MG63 (cell line): ENCODE results near the gene GRIPAP1. TPM values are rescaled to one million over a fixed set of nuclear protein-coding genes. Genes with fewer than 3 reads are reported as not detected.

Experiments
- DNase-seq: peaks from one replicate; pipeline ENCODE4 v3.0.0-alpha.2; 2020
- H3K27me3 ChIP-seq: fragments of 250-450 bp; sonication (Bioruptor Pico); 2 replicates; pipeline ENCODE4 v1.5.1; 2020; ENCODE audit warnings: mild to moderate bottlenecking, moderate library complexity
- H3K36me3 ChIP-seq: fragments of 250-450 bp; sonication (Bioruptor Pico); 2 replicates; pipeline ENCODE4 v1.5.1; 2020; ENCODE audit warnings: mild to moderate bottlenecking, moderate library complexity
- H3K4me3 ChIP-seq: fragments of 250-450 bp; sonication (Bioruptor Pico); 2 replicates; pipeline ENCODE4 v1.5.1; 2020; ENCODE audit warnings: mild to moderate bottlenecking, moderate library complexity
- H3K9me3 ChIP-seq: fragments of 250-450 bp; sonication (Bioruptor Pico); 2 replicates; pipeline ENCODE4 v1.5.1; 2020; ENCODE audit warnings: mild to moderate bottlenecking, moderate library complexity
- total RNA-seq: library from RNA; depleted of rRNA; stranded (reverse); fragments of >200 nt; shearing (Covaris generic); gene quantifications from 2 replicates; pipeline ENCODE4 v1.2.3, GENCODE V29; 2014; ENCODE audit warnings: low replicate concordance; rRNA removed

The GRIPAP1 gene, protein sequence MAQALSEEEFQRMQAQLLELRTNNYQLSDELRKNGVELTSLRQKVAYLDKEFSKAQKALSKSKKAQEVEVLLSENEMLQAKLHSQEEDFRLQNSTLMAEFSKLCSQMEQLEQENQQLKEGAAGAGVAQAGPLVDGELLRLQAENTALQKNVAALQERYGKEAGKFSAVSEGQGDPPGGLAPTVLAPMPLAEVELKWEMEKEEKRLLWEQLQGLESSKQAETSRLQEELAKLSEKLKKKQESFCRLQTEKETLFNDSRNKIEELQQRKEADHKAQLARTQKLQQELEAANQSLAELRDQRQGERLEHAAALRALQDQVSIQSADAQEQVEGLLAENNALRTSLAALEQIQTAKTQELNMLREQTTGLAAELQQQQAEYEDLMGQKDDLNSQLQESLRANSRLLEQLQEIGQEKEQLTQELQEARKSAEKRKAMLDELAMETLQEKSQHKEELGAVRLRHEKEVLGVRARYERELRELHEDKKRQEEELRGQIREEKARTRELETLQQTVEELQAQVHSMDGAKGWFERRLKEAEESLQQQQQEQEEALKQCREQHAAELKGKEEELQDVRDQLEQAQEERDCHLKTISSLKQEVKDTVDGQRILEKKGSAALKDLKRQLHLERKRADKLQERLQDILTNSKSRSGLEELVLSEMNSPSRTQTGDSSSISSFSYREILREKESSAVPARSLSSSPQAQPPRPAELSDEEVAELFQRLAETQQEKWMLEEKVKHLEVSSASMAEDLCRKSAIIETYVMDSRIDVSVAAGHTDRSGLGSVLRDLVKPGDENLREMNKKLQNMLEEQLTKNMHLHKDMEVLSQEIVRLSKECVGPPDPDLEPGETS
- total RNA-seq: 15.7 and 20.3 TPM in 2 replicates

DNA sequence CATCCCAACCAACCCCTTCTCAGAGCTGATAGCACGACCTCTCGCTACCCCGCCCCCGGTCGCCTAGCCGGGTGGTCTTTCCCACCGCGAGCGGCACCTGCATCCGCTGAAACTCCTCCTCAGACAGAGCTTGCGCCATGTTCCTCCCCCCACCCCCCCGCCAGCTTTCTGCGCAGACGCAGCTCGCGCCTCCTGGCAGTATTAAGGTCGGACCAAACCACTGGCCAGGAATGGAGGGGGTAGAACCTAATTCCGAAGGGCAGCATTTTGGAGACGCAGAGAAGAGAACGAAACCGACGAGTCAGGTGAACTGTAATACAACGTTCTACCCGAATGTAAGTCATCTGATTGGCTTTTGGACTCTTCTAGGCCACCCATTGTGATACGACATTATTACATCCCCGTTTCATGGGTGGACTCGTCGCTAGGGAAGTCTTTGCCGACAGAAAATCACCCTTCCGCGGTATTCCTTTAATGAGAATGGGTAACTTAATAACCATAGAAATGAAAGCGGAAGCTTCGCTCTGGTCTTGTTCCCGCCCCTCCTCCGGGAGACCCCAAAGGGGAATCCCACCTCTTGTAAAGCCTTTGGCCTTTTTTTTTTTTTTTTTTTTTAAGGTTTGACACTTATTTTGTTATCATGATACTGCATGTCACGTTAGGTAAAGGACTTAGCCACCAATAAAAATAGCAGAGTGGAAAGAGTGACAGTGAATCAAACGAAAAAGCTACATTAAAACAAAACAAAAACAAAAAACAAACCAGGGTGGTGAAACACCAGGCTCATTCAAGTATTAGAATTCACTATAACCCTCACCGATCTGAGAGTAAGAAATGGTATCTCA is at the start of gene GRIPAP1:
GRIPAP1 (minus strand) TSS at position 174 of the 845 bp plus-strand sequence; CDS start at position 139, 35 bp downstream.
- H3K9me3 ChIP-seq: no peaks in the 10 kb centered on the region
- no peaks in the 10 kb centered on the region for H3K36me3 ChIP-seq
- H3K27me3 ChIP-seq: no peaks in the 10 kb centered on the region
- H3K4me3 ChIP-seq: peak within 1 kb of the TSS; percentile 81
- peak; percentile 62 for DNase-seq

DNA sequence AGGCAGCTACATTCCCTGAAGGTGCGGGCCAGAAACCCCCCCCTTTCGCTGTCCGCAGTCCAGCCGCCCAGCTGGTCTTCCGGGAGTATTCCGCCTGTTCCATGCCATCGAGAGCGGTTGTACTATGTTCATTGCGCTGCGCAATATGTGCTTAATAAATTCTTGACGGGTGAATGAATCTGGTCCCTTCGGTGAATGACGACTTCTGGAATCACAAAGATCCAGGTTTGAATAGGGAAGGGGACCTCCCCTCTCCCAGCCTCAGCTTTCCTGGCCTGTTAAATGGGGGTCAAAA is 41.9 kb upstream of the GRIPAP1 start:
- no peaks in the 10 kb centered on the region for H3K27me3 ChIP-seq
- peaks cover 11% of the 10 kb centered on the region for H3K36me3 ChIP-seq
- H3K9me3 ChIP-seq: no peaks in the 10 kb centered on the region
- no peak for DNase-seq
- peak overlapping the region; percentile 17; the same call in 1 of the 2 replicates for H3K4me3 ChIP-seq

DNA sequence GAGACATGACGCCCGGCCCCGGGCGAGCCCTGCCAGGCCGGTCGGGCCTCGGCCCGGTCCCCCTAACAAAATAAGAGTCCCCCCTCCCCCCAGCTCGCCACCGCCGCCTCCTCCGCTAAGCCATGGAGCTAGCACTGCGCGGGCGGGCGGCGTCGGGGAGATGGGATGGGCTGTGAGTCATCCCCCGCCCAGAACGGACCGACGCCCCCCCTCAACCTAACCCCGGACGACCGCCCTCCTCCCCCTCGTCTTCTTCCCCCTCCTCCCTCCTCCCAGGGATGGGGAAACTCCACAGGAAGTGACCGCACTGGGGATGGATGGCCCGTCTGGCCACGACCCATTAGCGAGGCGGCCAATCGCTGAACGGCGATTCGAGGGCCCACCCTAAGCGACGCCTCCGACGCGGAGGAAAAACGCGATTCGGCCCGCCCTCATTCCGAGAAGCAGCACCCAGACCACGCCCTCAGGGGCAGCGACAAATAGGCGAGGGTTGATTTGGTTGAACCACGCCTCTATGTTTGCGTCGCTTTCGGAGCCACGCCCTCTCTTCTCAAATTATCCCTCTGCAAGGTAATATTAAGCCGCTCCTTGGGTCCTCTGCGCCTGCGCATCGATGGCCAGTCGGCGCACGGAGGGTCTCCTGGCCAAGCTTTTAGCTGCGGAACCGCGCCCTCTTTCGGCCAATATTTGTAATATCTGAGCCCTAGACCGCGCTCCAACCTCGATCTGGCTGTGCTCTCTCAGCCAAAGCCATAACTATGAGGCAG is 41.3 kb upstream of the GRIPAP1 start, which contains the start of gene TFE3:
TFE3 (minus strand) TSS at position 138 of the 767 bp plus-strand sequence; CDS start at position 7, 131 bp downstream.
- Histone ChIP-seq H3K4me3 (peak within 1 kb of the TSS; percentile 86), H3K9me3 (no peaks in the 10 kb centered on the region), H3K27me3 (no peaks in the 10 kb centered on the region), H3K36me3 (peaks cover 16% of the 10 kb centered on the region)
- DNase-seq: peak; percentile 96

DNA sequence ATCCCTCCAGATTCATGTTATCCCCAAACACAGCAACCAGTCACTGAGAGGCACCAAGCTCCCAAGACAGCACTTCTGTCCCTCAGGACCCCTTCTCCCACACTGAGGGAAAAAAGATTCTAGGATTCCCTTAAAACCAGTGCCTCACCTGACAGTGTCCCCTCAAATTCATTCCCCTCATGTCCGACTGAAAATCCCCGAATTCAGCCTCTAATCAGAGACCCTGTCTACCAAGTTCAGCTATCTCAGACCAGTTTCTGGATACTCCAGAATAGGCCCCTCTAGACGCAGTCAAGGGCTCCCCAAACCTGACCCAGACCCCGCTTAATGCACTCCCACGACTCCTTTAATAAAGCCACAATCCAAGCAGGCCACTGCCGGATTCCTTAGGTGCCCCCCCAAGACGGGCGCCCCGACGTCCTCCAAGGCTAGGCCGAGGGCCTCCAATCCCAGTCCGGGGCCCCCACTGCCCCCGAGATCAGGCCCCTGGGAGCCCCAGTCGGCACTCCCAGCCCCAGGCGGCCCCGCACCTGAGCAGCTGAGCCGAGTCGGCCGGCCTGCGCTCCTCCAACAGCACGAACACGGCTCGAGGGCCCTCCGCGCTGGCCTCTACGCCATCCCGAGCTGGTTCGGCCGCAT is 40.6 kb upstream of the GRIPAP1 start:
- Histone ChIP-seq H3K36me3 (peaks cover 23% of the 10 kb centered on the region), H3K27me3 (no peaks in the 10 kb centered on the region), H3K4me3 (peak overlapping the region; percentile 86), H3K9me3 (no peaks in the 10 kb centered on the region)
- DNase-seq: no peak

DNA sequence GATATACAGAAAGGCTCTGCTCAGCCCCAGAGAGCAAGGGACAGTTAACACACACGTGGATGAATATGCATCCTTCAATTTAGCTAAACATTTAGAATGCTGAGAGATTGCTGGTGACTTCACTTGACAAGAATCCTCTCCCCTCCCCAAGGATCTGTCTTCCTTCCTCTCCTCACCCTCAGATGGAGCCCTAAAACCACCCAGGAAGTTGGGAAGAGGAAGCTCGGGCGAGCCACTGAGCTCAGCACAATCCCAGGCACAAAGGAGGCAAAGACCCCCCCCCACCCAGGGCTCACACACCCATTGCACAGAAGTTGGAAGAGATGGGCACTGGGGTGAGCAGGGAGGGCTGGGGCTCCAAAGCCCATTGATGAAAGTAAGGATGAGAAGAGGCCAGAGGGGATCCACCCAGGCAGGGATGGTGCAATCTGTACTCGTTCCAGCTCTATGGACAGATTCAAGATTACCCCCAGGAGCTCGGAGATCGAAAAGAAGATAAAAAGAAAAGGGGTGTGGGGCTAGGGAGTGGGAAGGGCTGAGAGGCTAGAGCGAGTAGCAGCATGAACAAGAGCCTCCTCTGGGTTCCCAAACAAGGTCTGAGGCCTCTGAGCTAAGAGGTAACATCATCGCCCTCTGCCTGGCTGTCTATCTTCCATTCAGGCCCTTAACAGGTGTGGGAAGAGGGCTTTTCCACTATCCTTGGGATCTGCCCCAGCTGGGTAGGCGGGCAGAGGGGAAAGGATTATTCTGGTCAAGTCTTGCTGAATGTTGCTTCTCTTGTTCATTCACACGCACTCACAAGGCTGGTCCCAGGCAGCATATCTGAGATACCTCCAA is 39.9 kb upstream of the GRIPAP1 start:
- peaks cover 24% of the 10 kb centered on the region for H3K36me3 ChIP-seq
- DNase-seq: peak; percentile 44
- no peaks in the 10 kb centered on the region for H3K27me3 ChIP-seq
- H3K4me3 ChIP-seq: peak overlapping the region; percentile 86
- H3K9me3 ChIP-seq: no peaks in the 10 kb centered on the region

DNA sequence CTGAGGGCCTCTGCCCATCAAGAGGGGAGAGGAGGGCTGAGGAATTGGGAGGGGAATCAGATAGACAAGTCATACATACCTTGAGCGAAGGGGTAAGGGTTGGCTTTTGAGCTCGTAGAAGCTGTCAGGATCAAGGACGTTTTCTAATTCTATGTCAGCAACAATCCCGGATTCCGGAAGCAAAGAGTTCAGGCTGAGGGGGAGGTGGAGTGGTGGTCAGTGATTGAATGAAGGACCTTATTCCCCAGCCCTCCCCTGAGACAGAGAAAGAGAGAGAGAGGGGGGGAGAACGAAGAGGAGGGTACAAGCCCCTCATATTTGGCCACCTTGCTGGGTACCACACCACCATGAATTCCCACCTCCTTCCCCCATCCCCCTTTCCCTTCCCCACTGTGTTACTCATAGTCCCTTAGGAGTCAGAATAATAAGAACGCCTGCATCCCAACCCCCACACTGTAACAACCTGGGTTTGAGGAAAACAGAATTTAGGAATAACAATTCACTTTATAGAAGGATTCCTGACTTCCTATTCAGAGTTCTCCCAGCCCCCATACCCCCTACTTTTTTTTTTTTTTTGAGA is 38.4 kb upstream of the GRIPAP1 start:
- Histone ChIP-seq H3K9me3 (no peaks in the 10 kb centered on the region), H3K27me3 (no peaks in the 10 kb centered on the region), H3K36me3 (peaks cover 29% of the 10 kb centered on the region), H3K4me3 (peak overlapping the region; percentile 86)
- DNase-seq: no peak

DNA sequence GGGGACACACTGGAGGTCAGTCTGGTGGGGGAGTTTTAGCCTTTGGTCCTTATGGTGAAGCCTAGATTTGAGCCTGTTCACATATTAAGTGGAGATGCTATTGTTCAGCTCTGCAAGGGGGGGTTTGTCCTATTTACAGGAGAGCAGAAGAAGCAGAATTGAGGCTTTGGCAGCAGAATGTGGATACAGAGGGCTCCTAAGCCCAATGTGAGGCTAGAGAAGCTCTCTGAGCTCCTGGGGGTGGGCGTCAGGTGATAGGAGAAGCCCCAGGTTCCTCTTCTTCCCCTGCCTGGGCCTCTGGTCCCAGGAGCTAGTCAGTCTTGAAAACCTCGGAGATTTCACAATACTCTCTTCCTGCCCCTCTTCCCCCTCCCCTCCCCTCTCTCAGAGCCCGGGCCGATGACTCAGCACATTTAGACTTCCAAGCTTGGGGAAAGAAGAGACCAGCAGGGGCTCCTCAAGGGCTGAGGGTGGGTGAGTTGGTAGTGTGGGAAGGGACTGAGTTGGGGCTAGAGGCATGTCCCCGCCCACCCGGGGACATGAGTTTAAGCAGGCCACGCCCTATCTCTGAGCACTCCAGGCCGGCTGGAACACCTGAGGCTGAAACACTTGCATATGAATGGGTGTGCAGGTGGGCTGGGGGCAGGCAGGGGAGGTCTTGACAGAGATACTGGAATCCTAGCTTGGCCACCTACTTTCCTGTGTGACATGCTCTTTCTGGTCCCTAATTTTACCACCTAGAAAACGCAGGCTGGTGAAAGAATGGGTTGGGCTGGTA is 37.7 kb upstream of the GRIPAP1 start:
- Histone ChIP-seq H3K9me3 (no peaks in the 10 kb centered on the region), H3K27me3 (no peaks in the 10 kb centered on the region), H3K4me3 (peak overlapping the region; percentile 86), H3K36me3 (peaks cover 29% of the 10 kb centered on the region)
- peak; percentile 89 for DNase-seq

DNA sequence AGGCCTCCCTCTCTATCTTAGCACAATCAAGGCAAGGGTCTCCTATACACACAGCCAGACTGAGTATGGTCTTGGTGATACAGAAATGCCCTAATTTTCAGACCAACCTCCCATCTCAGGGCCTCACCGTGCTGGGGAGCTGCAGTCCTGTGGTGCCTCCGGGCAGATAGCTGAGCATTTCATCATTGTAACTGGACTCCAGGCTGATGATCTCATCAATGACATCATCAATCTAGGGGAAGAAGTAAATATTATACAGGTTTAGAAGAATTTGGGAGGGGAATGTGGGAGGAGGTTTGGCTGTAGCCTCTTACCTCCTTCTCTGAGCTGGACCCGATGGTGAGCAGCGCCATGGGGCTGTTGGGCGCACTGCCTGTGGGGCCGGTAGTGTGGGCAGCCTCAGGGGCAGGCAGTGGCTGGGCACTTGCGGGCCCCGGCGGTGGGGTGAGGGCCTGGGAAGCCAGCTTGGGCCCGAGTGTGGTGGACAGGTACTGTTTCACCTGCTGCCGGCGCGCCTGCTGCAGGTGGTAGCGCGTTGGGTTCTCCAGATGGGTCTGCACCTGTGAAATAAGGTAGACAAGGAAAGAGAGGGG is 35.9 kb upstream of the GRIPAP1 start:
- no peak for DNase-seq
- Histone ChIP-seq H3K4me3 (no peak overlapping the region), H3K36me3 (peaks cover 41% of the 10 kb centered on the region), H3K27me3 (no peaks in the 10 kb centered on the region), H3K9me3 (no peaks in the 10 kb centered on the region)

DNA sequence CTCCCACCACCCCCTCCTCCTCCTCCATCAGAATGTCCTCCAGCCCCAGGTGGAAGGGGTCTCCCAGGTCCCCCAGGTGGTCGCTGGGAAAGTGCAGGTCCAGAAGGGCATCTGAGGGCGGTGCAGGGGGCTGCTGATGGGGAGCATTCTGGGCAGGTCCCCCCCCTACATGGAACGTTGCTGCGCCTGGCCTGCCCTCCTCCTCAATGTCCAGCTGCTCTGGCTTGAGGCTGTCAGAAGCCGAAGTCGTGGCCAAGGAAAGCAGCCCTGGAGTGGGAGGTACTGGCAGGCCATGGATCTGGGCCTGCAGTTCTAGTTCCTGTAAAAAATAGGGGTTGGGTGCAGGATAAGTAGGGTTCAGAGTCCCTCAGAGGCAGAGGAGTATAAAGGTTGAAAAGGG is 28.2 kb upstream of the GRIPAP1 start:
- peaks cover 15% of the 10 kb centered on the region for H3K36me3 ChIP-seq
- no peaks in the 10 kb centered on the region for H3K27me3 ChIP-seq
- DNase-seq: no peak
- H3K4me3 ChIP-seq: no peak overlapping the region
- H3K9me3 ChIP-seq: no peaks in the 10 kb centered on the region

DNA sequence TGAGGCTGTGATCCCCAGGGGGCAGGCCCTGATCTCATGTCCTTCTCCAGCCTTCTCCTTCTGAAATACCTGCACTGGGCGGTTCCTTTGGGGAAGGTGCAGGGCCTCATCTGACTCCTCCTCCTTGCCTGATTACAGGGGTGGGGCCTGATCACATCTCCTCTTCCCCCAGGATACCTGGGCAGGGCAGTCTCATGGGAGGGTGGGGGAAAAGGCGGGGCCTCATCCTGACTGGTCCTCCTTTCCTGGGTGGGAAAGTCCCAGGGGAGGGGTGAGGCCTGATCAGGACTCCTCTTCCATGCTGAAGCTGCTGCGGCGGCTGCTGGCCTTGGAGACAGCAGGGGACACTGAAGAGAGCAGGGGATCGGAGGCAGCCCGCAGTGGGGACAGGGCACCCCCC is 27.8 kb upstream of the GRIPAP1 start:
- no peak overlapping the region for H3K4me3 ChIP-seq
- peaks cover 15% of the 10 kb centered on the region for H3K36me3 ChIP-seq
- H3K9me3 ChIP-seq: no peaks in the 10 kb centered on the region
- H3K27me3 ChIP-seq: no peaks in the 10 kb centered on the region
- DNase-seq: no peak

DNA sequence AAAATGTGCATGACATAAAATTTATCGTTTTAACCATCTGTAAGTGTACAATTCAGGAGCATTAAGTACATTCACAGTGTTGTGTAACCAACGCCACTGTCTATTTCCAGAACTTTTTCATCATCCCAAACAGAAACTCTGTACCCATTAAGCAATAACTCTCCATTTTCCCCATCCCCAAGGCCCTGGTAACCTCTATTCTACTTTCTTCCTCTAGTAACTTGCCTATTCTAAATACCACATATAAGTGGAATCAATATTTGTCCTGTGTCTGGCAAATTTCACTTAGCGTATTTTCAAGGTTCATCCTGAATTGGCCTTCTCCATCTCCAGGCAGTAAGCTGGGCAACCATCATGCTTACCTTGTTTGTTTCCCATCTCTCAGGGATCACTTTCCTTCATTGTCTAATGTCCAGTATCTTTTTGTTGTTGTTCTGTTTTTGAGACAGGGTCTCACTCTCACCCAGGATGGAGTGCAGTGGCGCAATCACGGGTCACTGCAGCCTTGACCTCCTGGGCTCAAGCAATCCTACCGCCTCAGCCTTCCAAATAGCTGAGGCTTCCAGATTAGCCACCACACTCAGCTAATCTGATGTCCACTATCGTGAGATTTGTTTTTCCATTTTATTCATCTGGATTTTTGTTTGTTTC is 17.7 kb upstream of the GRIPAP1 start:
- no peak for DNase-seq
- Histone ChIP-seq H3K9me3 (no peaks in the 10 kb centered on the region), H3K36me3 (no peaks in the 10 kb centered on the region), H3K4me3 (no peak overlapping the region), H3K27me3 (no peaks in the 10 kb centered on the region)

DNA sequence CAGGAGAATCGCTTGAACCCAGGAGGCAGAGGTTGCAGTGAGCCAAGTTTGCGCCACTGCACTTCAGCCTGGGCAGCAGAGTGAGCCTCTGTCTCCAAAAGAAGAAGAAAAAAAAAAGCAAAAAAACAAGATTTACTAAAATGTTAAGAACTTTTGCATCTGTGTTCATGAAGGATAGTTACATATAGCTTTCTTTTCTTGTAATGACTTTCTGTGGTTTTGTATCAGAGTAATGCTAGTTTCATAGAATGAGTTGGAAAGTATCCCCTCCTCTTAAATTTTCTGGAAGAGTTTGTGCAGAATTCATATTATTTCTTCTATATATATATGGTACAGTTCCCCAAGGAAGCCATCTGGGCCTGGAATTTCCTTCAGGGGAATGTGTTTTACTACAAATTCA is 17.0 kb upstream of the GRIPAP1 start:
- Histone ChIP-seq H3K9me3 (no peaks in the 10 kb centered on the region), H3K4me3 (no peak overlapping the region), H3K27me3 (no peaks in the 10 kb centered on the region), H3K36me3 (no peaks in the 10 kb centered on the region)
- DNase-seq: no peak

DNA sequence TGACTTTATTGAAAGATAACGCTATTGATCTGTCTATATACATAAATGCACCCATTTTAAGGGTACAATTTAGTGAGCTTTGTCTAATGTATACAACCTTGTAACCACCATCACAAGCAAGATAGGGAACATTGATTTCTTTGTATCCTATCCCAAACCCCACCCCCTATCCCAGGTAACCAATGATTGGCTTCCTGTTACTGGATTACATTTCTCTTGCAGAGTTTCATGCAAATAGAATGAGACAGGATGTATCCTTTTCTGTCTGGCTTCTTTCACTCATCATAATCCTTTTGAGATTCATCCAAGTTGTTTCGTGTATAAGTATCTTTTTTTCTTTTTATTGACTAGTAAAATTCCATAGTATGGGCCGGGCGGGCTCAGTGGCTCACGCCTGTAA is 1.6 kb upstream of the GRIPAP1 start:
- Histone ChIP-seq H3K36me3 (no peaks in the 10 kb centered on the region), H3K9me3 (no peaks in the 10 kb centered on the region), H3K27me3 (no peaks in the 10 kb centered on the region), H3K4me3 (no peak overlapping the region)
- no peak for DNase-seq
